PC-9 (cell line): ENCODE data around the gene PP2D1.
"Not testable (repeated sequence)": the region's sequence is repeated elsewhere in the genome, so short reads cannot be mapped to it uniquely, and the experiment has no call there.

Experiments
- CTCF ChIP-seq: fragments of 200-600 bp; sonication (generic); conservative IDR thresholded peaks from 2 replicates; pipeline ENCODE4 v1.6.1; 2017; ENCODE audit warnings: mixed run types, antibody characterized with exemption, mild to moderate bottlenecking, moderate library complexity
- EZH2 ChIP-seq: fragments of 200-600 bp; sonication (generic); IDR thresholded peaks from 2 replicates; pipeline ENCODE4 v1.8.0; 2017; ENCODE audit warnings: antibody characterized with exemption, low read depth

- TF ChIP-seq CTCF, EZH2: not testable (repeated sequence)
These were observed 33.1 kb upstream of the PP2D1 start for GRCh38 chr3:20045141-20045540.
